H1 (cell line): ENCODE results near the gene CYP2C8. TPM values are rescaled to one million over a fixed set of nuclear protein-coding genes. Genes with fewer than 3 reads are reported as not detected.

Source experiments
- BACH1 ChIP-seq: IDR thresholded peaks from 2 replicates; pipeline ENCODE4 v1.6.1; 2012; ENCODE audit warnings: low read length, improper control_type of control experiment
- CEBPB ChIP-seq: IDR thresholded peaks from 2 replicates; pipeline ENCODE4 v1.6.1; 2012; ENCODE audit warnings: low read depth, low read length
- CHD7 ChIP-seq: fragments of 300-600 bp; sonication (generic); IDR thresholded peaks from 2 replicates; pipeline ENCODE4 v1.7.1; 2012; ENCODE audit warnings: low read length, moderate library complexity, mild to moderate bottlenecking, inconsistent platforms; ENCODE audit not compliant: insufficient replicate concordance
- EP300 ChIP-seq, 2 experiments: IDR thresholded peaks; 1 replicate in 1 of 2; 2 replicates in 1 of 2; pipeline ENCODE4 v1.6.1; 2011 to 2012; ENCODE audit warnings: low read depth in 2 of 2, low read length in 2 of 2, mild to moderate bottlenecking in 2 of 2, borderline replicate concordance in 1 of 2, inconsistent platforms in 1 of 2, moderate library complexity in 1 of 2
- GABPA ChIP-seq: IDR thresholded peaks from 2 replicates; pipeline ENCODE4 v1.6.1; 2011; ENCODE audit warnings: mild to moderate bottlenecking, low read length, moderate library complexity, borderline replicate concordance; ENCODE audit not compliant: insufficient read depth
- GTF2F1 ChIP-seq: IDR thresholded peaks from 2 replicates; pipeline ENCODE4 v1.6.1; 2012; ENCODE audit warnings: low read depth, low read length, improper control_type of control experiment, borderline replicate concordance
- JUND ChIP-seq: IDR thresholded peaks from 2 replicates; pipeline ENCODE4 v1.6.1; 2011; ENCODE audit warnings: mild to moderate bottlenecking, improper control_type of control experiment, low read length
- RXRA ChIP-seq: IDR thresholded peaks from 2 replicates; pipeline ENCODE4 v1.6.1; 2011; ENCODE audit warnings: low read depth, mild to moderate bottlenecking, low read length, moderate library complexity; ENCODE audit not compliant: insufficient read depth
- SIX5 ChIP-seq: IDR thresholded peaks from 2 replicates; pipeline ENCODE4 v1.6.1; 2011; ENCODE audit warnings: mild to moderate bottlenecking, low read depth, low read length
- SP2 ChIP-seq: IDR thresholded peaks from 2 replicates; pipeline ENCODE4 v1.6.1; 2012; ENCODE audit warnings: mild to moderate bottlenecking, low read length, inconsistent platforms
- SP4 ChIP-seq: IDR thresholded peaks from 2 replicates; pipeline ENCODE4 v1.6.1; 2012; ENCODE audit warnings: low read length, inconsistent platforms
- SRF ChIP-seq: IDR thresholded peaks from 2 replicates; pipeline ENCODE4 v1.6.1; 2011; ENCODE audit warnings: mild to moderate bottlenecking, low read depth, low read length, moderate library complexity
- polyA plus RNA-seq, 7 experiments: library from polyadenylated mRNA; depleted of rRNA in 3 of 7; stranded (reverse) in 5 of 7; unstranded in 2 of 7; fragments of >200 nt in 5 of 7; fragments of 200-250 nt in 2 of 7; gene quantifications; 1 replicate in 5 of 7; 2 replicates in 1 of 7; 4 replicates in 1 of 7; pipeline versions ENCODE4 v1.2.1 to v1.2.3, GENCODE V29; 2011 to 2013; ENCODE audit warnings: missing spikeins in 2 of 7, mixed read lengths in 2 of 7
- total RNA-seq: library from RNA; stranded (reverse); fragmentation: NEBNext Ultra II Directional; extraction: Animal tissue kit (Norgen Biotek cat#: 25700); gene quantifications from 2 replicates; pipeline ENCODE4 v1.2.1, GENCODE V29; 2021

Gene CYP2C8
- total and polyA plus RNA-seq, 2 of the 8 experiments (the other 6 are each of a cell fraction or from before 2014, with no cell fraction given): 0.32 to 0.89 TPM

- no peak for TF ChIP-seq CHD7
- TF ChIP-seq GTF2F1: no peak
- no peak for TF ChIP-seq JUND
- no peak for TF ChIP-seq SIX5
- TF ChIP-seq SRF: no peak
- TF ChIP-seq GABPA: no peak
- TF ChIP-seq EP300 (IDR thresholded peaks at IDR 0.05; ENCODE audit: borderline replicate concordance in 1 of 2, low read depth in 2 of 2, low read length in 2 of 2): no peak
- no peak for TF ChIP-seq BACH1
- no peak for TF ChIP-seq SP4
- TF ChIP-seq CEBPB: no peak
- no peak for TF ChIP-seq RXRA
- no peak for TF ChIP-seq SP2
Measured at GRCh38 chr10:95039281-95039680, 30.0 kb downstream of the CYP2C8 start (continued).
